Diencephalon (tissue), 1 donor: ENCODE measurements around the gene SS18L1. TPM values are rescaled to one million over a fixed set of nuclear protein-coding genes. Genes with fewer than 3 reads are reported as not detected.

Source experiments
- total RNA-seq: library from RNA; depleted of rRNA; stranded (reverse); fragments of >200 nt; gene quantifications from one replicate; pipeline ENCODE4 v1.2.3, GENCODE V29; 2014

SS18L1 gene, protein sequence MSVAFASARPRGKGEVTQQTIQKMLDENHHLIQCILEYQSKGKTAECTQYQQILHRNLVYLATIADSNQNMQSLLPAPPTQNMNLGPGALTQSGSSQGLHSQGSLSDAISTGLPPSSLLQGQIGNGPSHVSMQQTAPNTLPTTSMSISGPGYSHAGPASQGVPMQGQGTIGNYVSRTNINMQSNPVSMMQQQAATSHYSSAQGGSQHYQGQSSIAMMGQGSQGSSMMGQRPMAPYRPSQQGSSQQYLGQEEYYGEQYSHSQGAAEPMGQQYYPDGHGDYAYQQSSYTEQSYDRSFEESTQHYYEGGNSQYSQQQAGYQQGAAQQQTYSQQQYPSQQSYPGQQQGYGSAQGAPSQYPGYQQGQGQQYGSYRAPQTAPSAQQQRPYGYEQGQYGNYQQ
- 75.9 TPM for total RNA-seq

DNA sequence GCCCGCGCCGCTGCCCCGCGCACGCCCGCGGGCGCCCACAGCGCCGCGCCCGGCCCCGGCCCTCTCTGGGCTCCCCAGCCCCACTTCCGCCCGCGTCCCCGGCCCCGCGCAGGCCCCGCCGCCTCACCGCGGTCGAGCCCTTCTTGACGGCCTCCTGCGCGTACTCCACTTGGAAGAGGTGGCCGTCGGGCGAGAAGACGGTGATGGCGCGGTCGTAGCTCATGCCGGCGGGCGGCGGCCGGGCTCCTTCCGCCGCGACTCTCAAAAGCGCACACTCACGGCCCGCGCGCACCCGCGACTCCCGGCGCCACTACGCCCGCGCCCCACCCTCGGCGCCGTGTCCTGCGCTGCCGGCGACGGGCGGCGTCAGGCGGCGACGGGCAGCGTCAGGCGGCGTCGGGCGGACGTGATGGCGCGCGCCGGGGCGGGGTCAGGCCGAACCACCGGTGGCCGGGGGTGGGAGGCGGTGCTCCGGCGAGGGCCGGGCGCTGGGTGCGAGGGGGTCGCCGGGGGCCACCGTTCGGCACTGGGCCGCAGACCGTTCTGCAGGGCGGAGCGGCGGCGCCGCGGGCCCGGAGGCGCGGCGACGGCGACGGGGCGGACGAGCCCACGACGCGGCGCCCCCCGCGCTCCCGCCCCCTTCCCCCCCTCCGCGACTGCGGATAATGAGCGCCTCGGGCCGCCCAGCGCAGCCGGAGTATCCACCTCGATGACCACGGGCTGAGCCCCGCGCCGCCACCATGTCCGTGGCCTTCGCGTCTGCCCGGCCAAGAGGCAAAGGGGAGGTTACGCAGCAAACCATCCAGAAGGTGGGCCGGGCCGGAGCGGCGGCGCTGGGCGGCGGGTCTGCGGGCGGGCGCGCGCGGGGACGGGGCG is at the start of gene SS18L1, which contains the start of gene PSMA7:
Gene SS18L1 (plus strand): TSS at position 689 of the 876 bp plus-strand sequence. CDS start 52 bp downstream, at position 741.
Gene PSMA7 (minus strand): TSS at position 314 of the 876 bp plus-strand sequence. CDS start 91 bp downstream, at position 223.

DNA sequence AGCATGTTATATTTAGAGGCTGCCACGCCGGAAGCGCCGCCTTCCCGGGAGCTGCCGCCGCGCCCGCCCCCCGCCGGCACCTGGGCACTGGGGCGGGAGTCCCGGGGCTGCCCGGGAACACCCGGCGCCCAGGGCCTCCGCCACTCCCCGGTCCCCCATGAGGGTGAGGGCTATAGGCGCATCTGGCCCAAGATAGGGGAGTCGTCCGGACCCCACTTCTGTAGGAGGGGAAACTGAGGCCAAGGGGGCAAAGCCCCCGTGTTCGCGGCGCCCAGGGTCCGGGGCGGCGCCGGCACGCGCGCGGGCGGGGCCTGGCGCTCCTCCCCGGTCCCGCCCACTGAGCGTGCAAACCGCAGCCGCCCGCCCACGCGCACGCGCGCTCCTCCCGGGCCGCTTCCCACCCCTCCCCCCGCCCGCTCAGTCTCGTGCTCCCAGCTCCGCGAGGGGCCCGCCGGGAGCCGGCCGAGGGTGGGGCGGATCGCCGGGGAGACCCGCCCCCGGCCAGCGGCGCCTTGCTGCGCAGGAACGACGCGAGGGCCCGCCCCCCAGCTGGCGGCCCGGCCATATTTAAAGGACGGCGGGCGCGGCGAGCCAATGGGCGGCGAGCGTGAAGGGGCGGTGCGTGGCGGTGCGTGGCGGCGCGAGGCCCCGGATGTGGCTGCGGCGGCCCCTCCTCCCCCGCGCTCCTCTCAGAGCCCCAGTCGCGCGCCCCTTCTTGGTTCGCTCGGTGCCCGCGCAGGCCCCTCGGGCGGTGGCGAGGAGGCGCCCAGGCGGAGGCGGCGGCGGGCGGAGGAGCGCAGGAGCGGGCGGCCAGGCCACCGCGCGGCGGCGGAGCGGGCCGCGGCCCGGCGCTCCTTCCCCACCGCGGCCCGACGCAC is 21.6 kb upstream of the SS18L1 start, which contains the start of gene LSM14B:
Gene LSM14B (plus strand): TSS at position 700 of the 878 bp plus-strand sequence. CDS start 192 bp downstream, outside the sequence.

DNA sequence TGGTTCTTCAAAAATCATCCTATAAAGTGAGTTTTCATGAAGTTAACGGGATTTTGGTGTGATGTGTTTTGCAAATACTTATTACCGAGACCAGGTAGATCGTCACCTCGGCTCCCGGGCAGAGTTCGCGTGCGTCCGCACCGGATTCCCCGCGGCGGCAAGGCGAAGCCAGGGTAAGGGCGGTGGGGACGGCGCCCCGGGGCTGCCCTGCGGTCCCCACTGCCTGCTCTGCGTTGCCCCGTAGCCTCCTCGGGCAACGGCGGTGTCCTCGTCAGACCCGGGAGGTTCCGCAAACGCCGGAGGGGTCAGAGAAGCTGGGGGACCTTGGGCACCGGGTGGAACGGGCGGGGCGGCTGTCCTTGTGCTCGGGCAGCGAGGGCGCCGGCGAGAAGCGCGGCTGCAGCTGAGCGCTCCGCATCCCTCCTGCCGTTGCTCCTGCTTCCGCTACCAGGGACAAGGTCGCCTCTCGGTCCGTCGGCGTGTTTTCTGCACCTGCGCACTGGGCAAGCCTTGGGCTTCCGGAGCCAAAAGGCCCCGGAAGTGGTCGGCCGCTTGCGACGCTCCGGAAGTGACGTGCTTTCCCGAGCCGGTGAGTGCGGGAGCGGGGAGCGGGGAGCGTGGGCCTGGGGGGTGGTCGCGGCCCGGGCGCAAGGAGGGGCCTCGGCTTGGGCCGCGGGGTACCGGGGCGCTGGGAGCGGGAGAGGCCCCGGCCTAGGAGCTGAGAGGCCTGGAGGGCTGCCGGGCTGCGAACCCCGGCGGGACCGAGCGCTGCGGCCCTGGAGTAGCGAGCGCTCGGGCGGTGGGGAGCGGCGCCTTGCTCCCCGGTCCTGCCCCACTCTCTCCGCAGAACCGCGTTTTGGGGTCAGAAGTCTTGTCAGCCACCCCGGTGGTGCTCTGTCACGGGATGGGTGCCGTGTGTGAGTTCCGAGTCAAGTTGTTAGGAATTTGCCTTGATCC is 39.2 kb downstream of the SS18L1 start, which contains the start of gene MTG2:
Gene MTG2 (plus strand): TSS at position 560 of the 957 bp plus-strand sequence. CDS start 10,393 bp downstream, outside the sequence.

DNA sequence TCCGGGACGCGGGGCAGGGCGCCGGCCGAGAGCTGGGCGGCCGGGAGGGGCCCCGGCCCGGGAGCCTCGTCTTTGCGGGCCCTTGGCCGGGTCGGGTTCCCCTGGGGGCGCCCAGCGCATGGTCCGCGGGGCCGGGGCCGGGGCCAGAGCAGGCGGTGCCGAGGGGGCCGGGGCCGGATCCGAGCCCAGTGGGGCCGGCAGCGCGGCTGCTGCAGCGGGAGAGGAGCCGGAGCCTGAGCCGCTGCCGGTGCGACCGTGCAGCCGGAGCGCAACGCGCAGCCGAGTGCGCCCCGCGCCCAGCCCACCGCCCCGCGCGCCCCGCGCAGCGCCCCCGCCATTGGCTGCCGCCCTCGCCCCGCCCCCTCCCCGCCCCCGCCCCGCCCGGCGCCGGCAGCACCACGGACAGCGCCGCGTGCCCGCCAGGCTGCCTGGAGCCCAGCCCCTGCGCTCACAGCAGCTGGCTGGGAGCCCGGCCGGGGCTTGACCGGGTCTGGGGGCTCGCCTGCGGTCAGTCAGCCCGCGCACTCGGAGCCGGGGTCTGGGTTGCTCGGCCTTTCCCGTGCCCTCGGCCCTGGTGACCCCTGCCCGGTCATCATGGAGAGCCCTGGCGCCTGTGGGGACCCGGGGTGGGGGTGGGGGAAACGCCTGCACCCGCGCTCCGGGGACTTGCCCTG is 76.6 kb downstream of the SS18L1 start, which contains the start of gene HRH3:
Gene HRH3 (minus strand): TSS at position 287 of the 674 bp plus-strand sequence. CDS start 308 bp downstream, outside the sequence.

Other genes starting within 250 kb of the SS18L1 start
- 8.5 TPM for gene TAF4, start 77.9 kb upstream of the SS18L1 start, total RNA-seq
- 83.3 TPM for gene LSM14B, start 21.3 kb upstream of the SS18L1 start, total RNA-seq
- gene PSMA7, start 375 bp upstream of the SS18L1 start, total RNA-seq = 116 TPM
- gene MTG2, start 39.3 kb downstream of the SS18L1 start, total RNA-seq = 13.6 TPM
- 2.3 TPM for gene HRH3, start 76.5 kb downstream of the SS18L1 start, total RNA-seq
- gene OSBPL2, start 94.8 kb downstream of the SS18L1 start, total RNA-seq = 49.4 TPM
- gene ADRM1, start 159.2 kb downstream of the SS18L1 start, total RNA-seq = 38.5 TPM
- gene LAMA5, start 223.5 kb downstream of the SS18L1 start, total RNA-seq = 12.9 TPM
- gene RPS21, start 243.3 kb downstream of the SS18L1 start, total RNA-seq = 1,117 TPM